ENCODE results near the gene KCNH3. TPM values are rescaled to one million over a fixed set of nuclear protein-coding genes. Genes with fewer than 3 reads are reported as not detected.

The KCNH3 gene
- total RNA-seq, 1 experiment from 2014 or later: 0.26 TPM

DNA sequence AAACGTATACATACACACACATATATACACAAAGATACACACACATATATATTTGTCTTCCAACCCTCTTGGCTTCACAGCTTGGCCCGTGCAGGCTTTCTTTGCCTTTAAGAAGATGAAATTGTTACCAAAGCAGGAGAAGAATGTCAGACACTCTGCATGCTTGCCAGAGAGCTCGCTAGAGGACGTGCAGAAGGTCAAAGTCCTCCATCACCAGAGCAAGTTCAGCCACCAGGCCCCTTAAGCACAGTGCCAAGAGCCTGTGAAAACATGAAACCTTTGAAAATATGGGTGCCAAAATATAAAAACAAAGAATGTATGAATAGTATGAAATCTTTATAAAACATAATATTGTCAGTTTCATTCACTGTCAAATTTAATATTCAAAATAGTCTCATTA lies 44.0 kb downstream of the KCNH3 start:
- H3K4me3 Mint-ChIP-seq: no peak overlapping the region
- DNase-seq: no peak
- H3K36me3 Mint-ChIP-seq (ENCODE audit: insufficient read depth in 1 of 3, low read depth in 3 of 3): peaks cover 4 to 14% (median 6%) of the 10 kb centered on the region in 3 experiments; a peak in 4 of 7 replicates
- WGBS (ENCODE audit: extremely low coverage, insufficient read length, low lambda C conversion rate): 100% methylated on average over 1 of the region's 4 CpGs
- TF ChIP-seq, protein P1, sequence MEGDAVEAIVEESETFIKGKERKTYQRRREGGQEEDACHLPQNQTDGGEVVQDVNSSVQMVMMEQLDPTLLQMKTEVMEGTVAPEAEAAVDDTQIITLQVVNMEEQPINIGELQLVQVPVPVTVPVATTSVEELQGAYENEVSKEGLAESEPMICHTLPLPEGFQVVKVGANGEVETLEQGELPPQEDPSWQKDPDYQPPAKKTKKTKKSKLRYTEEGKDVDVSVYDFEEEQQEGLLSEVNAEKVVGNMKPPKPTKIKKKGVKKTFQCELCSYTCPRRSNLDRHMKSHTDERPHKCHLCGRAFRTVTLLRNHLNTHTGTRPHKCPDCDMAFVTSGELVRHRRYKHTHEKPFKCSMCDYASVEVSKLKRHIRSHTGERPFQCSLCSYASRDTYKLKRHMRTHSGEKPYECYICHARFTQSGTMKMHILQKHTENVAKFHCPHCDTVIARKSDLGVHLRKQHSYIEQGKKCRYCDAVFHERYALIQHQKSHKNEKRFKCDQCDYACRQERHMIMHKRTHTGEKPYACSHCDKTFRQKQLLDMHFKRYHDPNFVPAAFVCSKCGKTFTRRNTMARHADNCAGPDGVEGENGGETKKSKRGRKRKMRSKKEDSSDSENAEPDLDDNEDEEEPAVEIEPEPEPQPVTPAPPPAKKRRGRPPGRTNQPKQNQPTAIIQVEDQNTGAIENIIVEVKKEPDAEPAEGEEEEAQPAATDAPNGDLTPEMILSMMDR (conservative IDR thresholded peaks at IDR 0.05): no peak
- Histone ChIP-seq H3K56ac (ENCODE audit: insufficient read length, low read depth, low read length) (no peak overlapping the region), H2BK20ac (ENCODE audit: low read depth, low read length, poor library complexity, severe bottlenecking) (no peak overlapping the region), H4K91ac (ENCODE audit: insufficient read length, low read depth, low read length) (no peak overlapping the region), H2BK12ac (ENCODE audit: insufficient read length, low read depth, low read length) (no peak overlapping the region), H2AK5ac (ENCODE audit: insufficient read length, low read length) (no peak overlapping the region), H3K27ac (ENCODE audit: insufficient read length, low read depth, low read length) (no peak overlapping the region), H3K23me2 (ENCODE audit: insufficient read length, low read depth, low read length, poor library complexity, severe bottlenecking) (no peaks in the 10 kb centered on the region), H3K4me1 (ENCODE audit: insufficient read depth, low read length) (no peaks in the 10 kb centered on the region), H4K5ac (ENCODE audit: insufficient read length, low read depth, low read length) (no peak overlapping the region), H4K20me1 (ENCODE audit: control insufficient read depth, insufficient read depth, insufficient read length) (no peaks in the 10 kb centered on the region), H3K79me2 (ENCODE audit: insufficient read depth, low read length) (no peaks in the 10 kb centered on the region), H3K4me2 (ENCODE audit: insufficient read depth, insufficient read length, low read length) (no peak overlapping the region), H2BK5ac (ENCODE audit: insufficient read length, low read length) (no peak overlapping the region), H3K4ac (ENCODE audit: low read depth, low read length) (no peak overlapping the region), H4K8ac (replicated peaks; ENCODE audit: insufficient read length, low read depth, low read length) (no peak overlapping the region), H3K18ac (ENCODE audit: insufficient read length, low read depth, low read length) (no peak overlapping the region), H3K23ac (ENCODE audit: insufficient read length, low read depth, low read length) (no peak overlapping the region), H3K14ac (ENCODE audit: insufficient read depth, low read length) (no peak overlapping the region), H2BK120ac (ENCODE audit: low read depth, low read length, poor library complexity, severe bottlenecking) (no peak overlapping the region), H3K9ac (ENCODE audit: extremely low read depth, insufficient read length, low read length) (no peak overlapping the region), H2AFZ (ENCODE audit: low read length) (no peak overlapping the region), H3K27me3 (ENCODE audit: insufficient read depth, low read length) (no peaks in the 10 kb centered on the region), H3K9me3 (ENCODE audit: control insufficient read depth, low read depth, low read length) (no peaks in the 10 kb centered on the region), H2BK15ac (ENCODE audit: low read depth, low read length) (no peak overlapping the region), H3K79me1 (ENCODE audit: insufficient read depth, low read depth, low read length, poor library complexity, severe bottlenecking) (no peaks in the 10 kb centered on the region), H3T11ph (ENCODE audit: low read length) (no peak overlapping the region)
- H3K27me3 Mint-ChIP-seq (ENCODE audit: low read depth): peaks cover 2% of the 10 kb centered on the region; the same call in 1 of the 2 replicates
- H3K4me1 Mint-ChIP-seq: peaks cover 12 to 13% of the 10 kb centered on the region in 2 experiments
- H3K9me3 Mint-ChIP-seq: no peaks in the 10 kb centered on the region
- no peak overlapping the region for H3K27ac Mint-ChIP-seq

Data from H9 (cell line).